AG04449 (cell line): Measurements from ENCODE around the gene RNU1-4.
"Not testable (repeated sequence)": the region's sequence is repeated elsewhere in the genome, so short reads cannot be mapped to it uniquely, and the experiment has no call there.

ENCODE experiments used
- CTCF ChIA-PET: fragments of 350-600 bp; formaldehyde crosslinking; extraction: SDS; loops from one replicate; lab custom pipeline; 2021; ENCODE audit warnings: antibody characterized with exemption; lab: Yijun Ruan, JAX
- POLR2A ChIA-PET: fragments of 400-600, 350-600 bp; formaldehyde crosslinking; extraction: SDS; loops from one replicate; lab custom pipeline; 2020; ENCODE audit warnings: antibody characterized with exemption, inconsistent platforms; lab: Yijun Ruan, JAX
- DNase-seq: peaks from one replicate; pipeline ENCODE4 v3.0.0-alpha.2; 2010; ENCODE audit warnings: low read depth, low spot score
- H3K4me3 ChIP-seq: 2 replicates; pipeline ENCODE4 v1.5.1; 2011; ENCODE audit warnings: low read depth, mild to moderate bottlenecking, control low read depth, low read length

Gene RNU1-4

GRCh38 chr1:16787175-16787574 is 46.9 kb downstream of the RNU1-4 start:
- DNase-seq, H3K4me3 ChIP-seq, CTCF ChIA-PET, POLR2A ChIA-PET: not testable (repeated sequence)

DNA sequence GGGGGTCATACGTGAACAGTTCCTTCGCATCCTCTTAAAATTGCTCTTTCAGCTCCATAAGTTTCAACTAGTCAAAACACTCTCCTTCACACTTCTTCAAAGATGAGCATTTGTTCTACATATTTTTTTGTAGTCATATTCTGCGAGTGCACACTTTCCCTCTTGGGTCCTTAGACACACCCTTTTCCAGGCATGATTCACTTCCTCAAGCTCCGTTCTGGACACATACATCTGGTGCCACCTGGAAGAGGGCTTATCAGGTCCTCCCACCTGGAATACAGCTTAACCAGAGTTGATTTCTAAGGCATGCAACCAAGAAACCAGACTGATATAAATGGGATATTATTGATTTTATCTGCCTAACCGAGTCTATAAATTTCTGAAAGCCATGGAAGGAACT is 47.4 kb downstream of the RNU1-4 start:
- H3K4me3 ChIP-seq, CTCF ChIA-PET, POLR2A ChIA-PET, DNase-seq: not testable (repeated sequence)
